IPS-NIHi7 (cell line): ENCODE data around the gene MTF2.

Experiments
- DNase-seq: peaks from one replicate; pipeline ENCODE4 v3.0.0; 2012; ENCODE audit warnings: mixed read lengths; ENCODE audit errors: extremely low spot score

MTF2 gene

DNA sequence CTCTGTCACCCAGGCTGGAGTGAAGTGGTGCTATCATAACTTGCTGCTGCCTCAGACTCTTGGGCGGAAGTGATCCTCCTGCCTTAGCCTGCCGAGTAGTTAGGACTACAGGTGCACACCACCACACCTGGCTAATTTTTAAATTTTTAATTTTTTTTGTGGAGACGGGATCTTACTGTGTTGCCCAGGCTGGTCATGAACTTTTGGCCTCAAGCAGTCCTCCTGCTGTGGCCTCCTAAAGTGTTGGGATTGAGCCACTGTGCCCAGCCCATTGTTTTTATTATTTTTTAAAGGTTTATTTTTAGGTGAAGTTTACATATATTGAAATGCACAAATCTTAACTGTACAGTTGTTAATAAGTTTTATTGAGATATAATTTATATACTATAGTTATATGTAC is 3.2 kb downstream of the MTF2 start:
- no peak for DNase-seq

DNA sequence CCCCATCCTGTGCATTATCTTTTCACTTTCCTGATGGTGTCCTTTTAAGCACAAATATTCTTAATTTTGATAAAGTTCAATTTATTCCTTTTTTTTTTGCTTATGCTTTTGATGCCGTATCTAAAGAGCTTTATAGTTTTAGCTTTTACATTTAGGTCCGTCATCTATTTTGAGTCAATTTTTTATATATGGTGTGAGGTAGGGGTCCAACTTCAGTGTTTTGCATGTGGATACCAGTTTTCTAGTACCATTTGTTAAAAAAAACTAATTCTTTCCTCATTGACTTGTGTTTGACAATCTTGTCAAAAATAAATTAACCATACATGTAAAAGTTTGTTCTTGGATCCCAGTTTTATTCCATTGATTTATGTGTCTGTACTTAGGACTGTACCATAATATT is 4.9 kb downstream of the MTF2 start:
- no peak for DNase-seq

DNA sequence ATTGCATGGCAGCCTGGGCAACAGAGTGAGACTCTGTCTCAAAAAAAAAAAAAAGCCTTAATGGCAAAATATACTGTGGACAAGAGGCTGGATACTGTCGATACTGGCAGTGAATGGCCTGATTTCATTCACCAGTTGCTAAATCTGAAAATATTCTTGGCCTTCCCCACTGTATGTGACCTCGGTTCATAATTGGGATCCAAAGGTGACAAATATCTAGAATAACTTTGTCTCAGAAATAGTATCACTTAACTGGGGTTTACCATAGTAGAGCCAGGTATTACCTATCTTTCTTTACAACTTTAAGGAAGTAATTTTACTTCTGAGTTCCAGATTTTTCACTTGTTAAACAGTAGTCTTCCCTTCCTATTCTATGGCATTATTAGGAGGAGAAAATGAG is 8.4 kb downstream of the MTF2 start:
- DNase-seq: no peak

DNA sequence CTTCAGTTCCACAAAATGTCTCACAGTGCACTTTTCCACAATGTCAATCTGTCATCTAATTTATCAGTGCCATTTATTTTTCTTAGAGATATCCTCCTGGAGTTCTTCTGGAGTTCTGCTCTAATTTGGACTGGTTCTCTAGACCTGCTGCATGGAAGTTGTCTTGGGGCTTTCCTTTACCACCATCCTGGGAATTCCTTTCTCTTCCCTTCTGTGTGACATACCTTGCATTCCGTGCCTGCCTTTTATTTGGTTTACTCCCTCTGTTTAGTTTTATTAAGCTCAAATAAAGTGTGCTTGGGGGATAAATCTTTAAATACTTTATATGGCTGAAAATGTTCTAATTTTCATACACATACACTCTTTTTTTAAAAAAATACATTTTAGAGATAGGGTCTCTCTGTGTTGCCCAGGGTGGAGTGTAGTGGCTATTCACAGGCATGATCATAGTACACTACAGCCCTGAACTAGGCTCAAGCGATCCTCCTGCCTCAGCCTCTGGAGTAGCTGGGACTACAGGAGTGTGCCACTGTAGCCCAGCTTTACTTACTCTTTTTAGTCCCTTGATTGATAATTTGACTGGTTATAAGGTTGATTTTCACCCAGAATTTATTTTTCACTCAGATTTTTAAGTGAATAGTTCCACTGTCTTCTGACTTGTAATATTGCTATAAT is 14.4 kb downstream of the MTF2 start:
- peak; percentile 13 for DNase-seq

DNA sequence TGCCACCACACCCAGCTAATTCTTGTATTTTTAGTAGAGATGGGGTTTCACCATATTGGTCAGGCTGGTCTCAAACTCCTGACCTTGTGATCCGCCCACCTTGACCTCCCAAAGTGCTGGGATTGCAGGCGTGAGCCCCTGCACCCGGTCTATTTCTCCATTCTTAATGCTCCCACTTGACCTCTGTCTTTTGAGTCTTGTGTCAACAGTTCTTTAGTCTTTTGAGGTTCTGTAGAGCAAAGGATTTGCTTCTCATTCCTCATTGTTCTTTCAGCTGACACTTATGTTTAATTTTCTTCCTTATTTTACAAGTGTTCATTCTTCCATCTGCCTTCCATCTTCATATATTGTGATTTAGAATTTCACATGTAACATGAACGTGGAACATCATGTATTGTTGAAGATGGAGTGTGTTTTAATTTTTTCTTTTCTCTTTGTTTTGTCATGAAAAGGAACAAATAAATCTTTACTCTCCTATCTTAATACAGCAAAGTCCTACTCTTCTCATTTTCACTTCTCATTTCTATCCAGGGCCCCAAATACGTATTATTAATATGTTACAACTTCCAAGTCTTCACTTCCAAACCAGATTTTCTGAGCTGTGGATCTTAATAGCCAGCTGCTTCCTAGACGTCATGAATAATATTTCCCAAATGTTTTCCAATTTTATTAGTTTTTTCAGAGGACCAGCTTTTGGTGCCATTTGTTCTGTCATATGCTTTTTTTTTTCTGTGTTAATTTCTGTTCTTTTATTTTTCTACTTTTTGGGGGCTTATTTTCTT is 16.9 kb downstream of the MTF2 start:
- no peak for DNase-seq

DNA sequence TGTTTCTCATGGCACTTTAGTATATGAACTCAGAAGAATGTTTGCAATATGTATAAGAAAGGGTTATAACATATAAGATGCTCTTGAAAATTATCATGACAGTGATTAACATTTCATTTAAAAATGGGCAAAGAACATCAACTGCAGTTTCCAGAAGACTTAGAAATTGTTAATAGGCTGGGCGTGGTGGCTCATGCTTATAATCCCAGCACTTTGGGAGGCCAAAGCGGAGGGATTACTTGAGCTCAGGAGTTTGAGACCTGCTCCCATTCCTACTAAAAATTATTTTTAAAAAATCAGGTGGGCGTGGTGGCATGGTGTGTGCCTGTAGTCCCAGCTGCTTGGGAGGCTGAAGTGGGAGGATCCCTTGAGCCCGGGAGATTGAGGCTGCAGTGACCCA is 23.1 kb downstream of the MTF2 start:
- DNase-seq: no peak

DNA sequence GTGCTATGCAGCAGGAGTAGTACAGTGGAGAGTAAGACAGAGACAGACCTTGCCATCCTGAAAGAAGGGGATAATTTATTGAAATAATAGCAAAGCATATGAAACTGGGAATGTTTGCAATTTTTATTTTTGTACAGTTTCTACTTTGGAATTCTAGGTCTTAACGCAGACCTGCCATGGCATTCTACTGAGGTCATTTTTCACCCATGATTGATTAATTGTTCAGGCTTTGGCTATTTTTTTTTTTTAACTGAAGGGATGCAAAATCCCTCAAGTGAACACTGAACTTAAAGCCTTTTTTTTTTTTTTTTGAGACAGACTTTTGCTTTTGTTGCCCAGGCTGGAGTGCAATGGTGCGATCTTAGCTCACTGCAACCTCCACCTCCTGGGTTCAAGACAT is 27.1 kb downstream of the MTF2 start:
- DNase-seq: no peak

DNA sequence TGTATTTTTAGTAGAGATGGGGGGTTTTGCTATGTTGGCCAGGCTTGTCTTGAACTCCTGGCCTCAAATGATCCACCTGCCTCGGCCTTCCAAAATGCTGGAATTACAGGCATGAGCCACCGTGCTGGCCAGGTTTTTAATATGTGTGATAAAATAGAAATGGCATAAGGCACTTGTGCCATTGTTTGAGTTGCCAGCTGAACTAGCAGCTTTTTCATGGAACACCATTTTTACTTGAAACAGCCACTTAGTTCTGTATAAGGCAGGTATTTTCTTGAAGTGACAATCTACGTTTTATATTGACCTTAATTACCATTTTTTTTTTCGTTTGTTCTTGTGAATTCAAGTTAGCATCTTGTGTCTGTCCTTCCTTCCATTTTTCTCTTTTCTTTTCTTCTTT is 28.3 kb downstream of the MTF2 start:
- no peak for DNase-seq

DNA sequence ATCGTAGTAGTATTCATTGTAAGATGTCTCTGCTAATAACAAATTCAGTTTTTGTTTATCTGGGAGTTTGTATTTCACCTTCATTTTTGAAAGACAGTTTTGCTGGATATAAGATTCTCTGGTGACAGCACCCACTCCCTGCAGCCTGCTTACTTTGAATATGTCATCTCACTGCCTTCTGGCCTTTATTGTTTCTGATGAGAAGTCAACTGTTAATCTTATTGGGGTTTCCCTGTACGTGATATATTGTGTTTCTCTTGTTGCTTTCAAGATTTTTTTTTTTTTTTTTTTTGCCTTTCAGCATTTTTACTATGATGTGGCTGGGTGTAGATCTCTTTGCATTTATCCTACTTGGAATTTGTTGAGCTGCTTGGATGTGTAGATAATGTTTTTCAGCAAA is 29.3 kb downstream of the MTF2 start:
- DNase-seq: no peak

DNA sequence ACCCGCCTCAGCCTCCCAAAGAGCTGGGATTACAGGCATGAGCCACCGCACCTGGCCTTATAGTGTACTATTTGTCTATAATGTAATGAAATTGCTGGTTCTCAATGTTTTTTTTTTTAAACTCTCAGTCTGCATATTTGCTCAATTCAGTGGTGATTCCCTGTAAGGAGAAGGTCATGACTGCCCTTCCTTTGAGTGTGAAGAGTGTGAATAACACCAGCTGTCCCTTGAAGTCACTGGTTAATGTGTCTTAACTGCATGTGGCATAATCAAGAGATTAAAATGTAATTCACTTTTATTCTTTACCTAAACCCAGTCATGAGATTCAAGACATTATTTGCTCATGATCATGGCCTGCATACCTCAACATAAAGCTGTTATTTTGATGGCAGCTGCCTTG is 30.5 kb downstream of the MTF2 start:
- DNase-seq: no peak

DNA sequence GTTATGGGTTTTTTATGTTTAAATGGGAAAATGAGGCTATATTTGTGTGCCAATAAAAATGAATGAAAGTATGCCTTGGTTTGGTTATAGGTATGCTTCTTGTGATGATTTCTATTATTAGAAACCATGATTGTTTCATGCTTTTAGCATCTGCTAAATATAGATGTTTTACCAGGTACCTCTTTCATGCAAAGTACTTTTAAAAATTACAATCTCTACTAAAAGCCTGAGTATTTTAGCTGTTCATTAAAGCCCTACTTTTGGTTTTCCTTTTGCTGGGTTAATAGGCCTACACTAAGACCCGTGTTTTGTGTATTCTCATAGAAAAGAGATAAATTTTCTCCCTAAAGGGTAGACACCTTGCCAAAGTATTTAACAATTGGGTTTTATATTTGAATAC is 32.0 kb downstream of the MTF2 start:
- no peak for DNase-seq

DNA sequence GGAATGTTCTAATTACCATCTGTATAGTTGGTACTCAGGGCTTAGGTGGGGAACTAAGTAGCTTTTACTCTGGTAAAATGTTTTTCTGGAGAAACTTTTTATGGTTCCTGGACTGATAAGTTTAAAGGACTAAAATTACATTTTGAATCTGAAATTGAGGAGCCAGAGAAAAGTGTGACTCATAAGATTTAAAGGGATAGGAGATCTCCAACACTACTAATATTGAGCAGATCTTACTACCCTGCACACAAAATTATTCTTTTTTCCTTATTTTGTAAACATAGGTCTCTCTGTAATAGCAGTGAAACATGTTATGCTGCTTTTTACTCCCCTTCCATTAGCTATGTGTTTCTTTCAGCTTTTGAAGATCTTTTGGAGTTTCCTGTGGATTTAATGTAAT is 32.5 kb downstream of the MTF2 start:
- DNase-seq: no peak

DNA sequence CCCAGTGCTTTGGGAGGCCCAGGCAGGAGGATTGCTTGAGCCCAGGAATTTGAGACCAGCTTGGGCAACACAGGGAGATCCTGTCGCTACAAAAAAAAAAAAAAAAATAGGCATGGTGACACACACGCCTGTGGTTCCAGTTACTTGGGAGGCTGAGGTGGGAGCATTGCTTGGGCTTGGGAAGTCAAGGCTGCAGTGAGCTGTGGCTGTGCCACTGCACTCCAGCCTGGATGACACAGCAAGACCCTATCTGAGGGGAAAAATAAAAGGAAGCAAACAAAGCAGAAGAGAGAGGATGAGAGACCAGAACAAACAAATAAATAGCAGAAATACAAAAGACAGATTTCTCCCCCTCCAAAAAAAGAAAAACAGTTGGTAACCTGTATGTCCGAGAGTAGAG is 34.0 kb downstream of the MTF2 start:
- no peak for DNase-seq

DNA sequence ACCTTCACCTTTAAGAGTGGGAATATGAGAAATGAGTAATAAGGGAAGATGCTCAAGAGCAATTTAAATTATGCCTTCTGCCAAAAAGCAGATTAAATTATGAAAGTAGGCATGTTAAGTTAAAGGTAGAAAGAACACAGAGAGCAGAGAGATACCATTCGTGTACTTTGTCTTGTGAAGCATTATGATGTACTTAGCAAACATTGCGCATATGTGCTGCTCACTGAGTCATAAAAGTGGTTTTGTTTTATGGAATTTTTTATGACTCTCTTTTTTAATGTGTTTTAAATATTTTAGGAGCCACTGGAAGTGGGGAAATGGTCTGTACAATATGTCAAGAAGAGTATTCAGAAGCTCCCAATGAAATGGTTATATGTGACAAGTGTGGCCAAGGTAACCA is 35.3 kb downstream of the MTF2 start:
- DNase-seq: no peak

DNA sequence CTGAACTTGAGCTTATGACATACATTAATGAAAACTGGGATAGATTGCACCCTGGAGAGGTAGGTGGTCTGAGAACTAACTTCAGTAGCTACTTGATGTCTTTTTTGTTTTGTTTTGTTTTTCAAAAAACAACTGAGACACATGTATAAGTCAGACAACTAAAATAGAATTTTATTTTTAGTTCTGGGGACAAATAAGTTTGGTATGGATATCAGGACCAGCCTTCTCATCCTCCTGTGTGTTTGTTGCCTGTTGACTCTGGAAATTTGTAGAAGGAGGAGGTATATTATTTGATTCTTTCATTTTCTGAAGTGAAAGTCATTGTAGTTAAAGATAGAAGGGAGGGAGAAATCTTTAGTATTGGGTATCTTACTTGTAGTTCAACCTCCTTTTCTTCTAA is 41.5 kb downstream of the MTF2 start:
- no peak for DNase-seq

DNA sequence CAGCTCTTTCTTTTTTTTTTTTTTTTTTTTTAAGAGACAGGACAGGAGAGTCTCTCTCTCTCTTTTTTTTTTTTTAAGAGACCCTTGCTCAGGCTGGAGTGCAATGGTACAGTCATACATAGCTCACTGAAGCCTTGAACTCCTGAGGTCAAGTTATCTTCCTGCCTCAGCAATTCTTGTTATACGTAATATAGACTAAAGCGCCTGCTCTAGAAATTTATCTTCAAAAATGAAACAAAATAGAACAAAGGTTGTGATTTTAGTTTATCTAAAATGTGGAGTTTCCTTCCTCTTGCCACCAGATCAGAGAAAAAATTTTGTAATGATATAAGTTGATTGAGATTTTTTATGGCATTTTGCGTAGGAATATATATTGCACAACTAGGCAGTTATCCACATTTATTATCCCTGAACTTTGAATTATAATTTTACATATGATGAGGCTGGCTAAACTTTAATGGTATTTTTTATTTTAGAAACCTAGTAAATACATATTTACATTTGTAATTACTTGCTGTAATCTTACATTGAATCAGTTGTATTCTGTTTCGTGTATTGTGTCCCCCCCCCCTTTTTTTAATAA is 44.2 kb downstream of the MTF2 start:
- no peak for DNase-seq

DNA sequence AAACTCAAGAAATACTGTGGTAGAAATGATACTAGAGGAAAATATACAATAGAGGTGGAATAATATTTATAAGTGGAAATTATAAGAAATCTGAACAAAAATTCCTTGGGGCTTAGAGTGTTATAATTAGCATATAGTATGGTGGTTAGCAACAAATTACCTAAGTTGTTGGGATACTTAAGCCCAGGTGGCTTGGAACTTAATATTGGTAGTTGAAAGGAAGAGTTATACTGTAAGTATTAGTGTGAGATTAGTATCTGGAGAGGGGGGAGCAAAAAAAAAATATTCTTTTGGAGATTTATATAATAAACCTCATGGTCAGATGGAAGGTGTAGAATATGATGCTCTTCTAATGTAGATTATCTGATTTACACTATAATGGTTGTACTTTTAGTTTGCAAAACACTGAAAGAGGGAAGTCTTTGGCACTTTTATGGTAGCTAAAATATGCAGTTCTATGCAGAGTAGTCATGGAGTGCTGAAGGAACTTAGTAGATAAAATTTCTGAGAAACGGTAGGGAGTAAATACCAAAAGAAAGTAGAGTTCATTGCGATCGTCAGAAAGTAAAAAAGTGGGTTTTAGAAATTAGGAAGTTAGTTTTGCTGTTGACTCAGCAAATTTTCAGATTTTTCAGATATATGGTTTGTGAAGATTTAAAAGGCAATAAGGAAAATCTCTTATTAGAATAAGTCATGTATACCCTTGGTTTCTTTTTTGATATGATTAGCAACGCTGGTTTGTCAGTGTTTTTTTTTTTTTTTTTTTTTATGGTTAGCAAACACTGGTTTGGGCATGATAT is 45.7 kb downstream of the MTF2 start:
- no peak for DNase-seq

DNA sequence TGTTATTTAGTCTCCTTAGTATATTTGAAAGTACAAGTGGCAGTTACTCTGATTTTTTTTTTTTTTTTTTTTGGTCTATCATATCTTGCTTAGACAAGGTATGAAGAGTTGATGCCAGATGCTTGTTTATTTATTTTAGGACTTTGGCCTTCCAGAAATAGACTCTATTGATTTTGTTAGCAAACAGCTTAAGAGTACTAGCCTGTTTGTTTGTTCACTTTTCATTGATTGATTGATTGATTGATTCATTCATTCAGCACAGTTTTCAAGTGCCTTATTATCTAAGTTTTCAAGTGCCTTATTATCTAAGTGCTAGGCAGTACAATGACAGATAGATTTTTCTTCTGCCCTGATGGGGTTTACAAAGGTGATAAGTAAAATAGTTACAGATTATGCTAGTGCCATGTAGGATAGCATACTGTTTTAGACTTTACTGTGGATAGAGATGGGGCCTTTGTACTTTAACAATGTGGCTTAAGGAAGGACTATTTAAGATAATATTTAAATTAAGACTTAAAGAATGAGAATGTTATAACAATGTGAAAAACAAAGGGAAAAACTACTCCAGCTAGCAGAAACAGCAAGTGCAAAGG is 50.5 kb downstream of the MTF2 start:
- DNase-seq: no peak

DNA sequence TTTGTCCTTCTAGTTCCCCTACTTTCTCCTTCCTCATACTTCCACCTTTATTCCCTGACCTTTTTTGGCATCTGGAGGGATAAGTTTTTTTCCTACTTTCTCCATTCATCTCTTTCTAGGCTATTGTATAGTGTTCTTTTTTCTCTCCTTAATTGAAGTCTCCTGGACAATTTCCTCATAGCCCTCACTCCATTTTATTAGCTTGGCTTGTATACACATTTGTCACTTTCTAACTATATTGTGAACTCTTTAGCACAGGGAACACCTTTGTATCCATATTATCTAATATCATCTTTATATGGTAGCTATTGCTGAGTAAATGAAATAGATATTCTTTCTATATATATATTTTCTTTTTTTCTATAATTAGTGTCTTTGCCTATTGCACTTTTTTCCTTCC is 53.6 kb downstream of the MTF2 start:
- no peak for DNase-seq

DNA sequence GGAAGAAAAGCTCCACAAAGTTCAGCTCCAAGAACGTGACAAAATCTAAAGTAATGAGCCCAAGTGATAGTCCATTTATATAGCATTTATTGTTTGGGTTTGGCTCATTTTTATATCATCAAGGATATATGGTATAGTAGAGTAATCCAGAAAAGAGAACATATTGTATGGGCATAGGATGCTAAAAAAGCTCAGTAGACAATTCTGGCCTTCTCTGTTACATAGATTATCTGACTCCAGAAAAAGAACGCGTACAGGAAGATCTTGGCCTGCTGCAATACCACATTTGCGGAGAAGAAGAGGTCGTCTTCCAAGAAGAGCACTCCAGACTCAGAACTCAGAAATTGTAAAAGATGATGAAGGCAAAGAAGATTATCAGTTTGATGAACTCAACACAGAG is 57.4 kb downstream of the MTF2 start:
- no peak for DNase-seq

DNA sequence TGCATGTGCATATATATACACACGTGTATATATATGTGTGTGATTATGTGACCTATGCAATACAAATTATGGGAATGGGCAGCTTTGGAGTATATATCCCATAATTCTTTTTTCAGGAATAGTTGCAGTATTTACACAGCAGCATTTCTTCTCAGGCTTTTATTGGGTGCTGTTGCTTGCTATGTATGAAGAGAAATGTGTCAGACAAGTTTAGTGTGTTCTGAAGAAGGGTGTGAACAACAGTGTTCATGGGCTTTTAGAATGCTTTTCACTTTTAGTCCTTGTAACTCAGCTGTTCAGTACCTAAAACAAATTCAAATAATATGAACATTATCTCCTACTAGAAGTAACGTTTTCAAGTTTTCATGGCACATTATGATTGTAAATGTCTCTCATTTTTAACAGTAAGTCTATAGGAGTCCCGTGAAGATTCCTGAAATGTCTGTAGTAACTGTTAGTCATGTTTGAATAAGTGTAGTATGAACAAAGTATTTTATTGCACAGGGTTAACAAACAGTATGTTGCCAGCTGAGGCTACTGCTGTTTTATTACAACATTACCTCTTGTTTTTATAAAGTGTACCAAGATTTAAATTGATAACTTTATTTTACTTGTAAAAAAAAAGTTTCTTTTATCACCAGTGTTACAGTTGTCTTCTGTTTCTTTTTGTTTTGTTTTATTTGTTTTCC is 58.7 kb downstream of the MTF2 start:
- no peak for DNase-seq

DNA sequence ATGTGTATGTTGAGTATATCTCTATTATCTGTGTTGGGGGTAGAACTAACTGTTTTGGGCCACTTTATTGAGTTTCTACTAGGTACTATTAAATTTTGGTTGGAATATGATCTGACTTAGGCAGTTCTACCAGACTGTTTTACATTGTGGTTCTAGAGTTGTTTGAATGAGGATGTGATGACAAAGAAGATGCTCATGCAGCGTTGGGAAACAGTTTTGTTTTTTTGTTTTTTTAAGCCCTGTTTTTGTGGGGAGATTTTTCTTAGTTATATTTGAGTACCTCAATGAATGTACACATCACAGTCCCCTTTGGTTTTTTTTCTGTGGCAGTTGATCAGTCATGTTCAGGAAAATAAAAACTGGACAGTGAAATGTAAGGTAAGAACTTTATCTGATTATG is 61.0 kb downstream of the MTF2 start:
- DNase-seq: no peak
